Measurements from ENCODE around the gene KIRREL3. TPM values are rescaled to one million over a fixed set of nuclear protein-coding genes. Genes with fewer than 3 reads are reported as not detected.

The KIRREL3 gene
- total and polyA plus RNA-seq, 3 donors from 2014 or later, result 1.0 to 1.1 (median 1.1) TPM

- no peak for DNase-seq
- WGBS, 2 donors, result 95 to 100% methylated on average over 3 of the region's 3 CpGs
- Histone ChIP-seq H3K9me3 (no peaks in the 10 kb centered on the region), H3K27ac (no peak overlapping the region), H3K36me3 (ENCODE audit: low read depth, missing control alignments) (no peaks in the 10 kb centered on the region), H3K4me1 (no peaks in the 10 kb centered on the region), H3K27me3 (no peaks in the 10 kb centered on the region), H3K4me3 (no peak overlapping the region)
- intact Hi-C loops (cut with DNase I; ENCODE audit: low total_unique reads), result no loop called here
- TF ChIP-seq POLR2A (IDR thresholded peaks at IDR 0.05), result no peak
- no peak for TF ChIP-seq CTCF (IDR thresholded peaks at IDR 0.05)
Measured at GRCh38 chr11:126840975-126841374, 159.6 kb downstream of the KIRREL3 start.

GRCh38 chr11:126840201-126840886, 160.2 kb downstream of the KIRREL3 start:
- no peak for DNase-seq
- no peak overlapping the region for H3K27ac ChIP-seq
- TF ChIP-seq POLR2A (IDR thresholded peaks at IDR 0.05) (no peak), CTCF (IDR thresholded peaks at IDR 0.05) (no peak)
- no peaks in the 10 kb centered on the region for H3K4me1 ChIP-seq
- no peaks in the 10 kb centered on the region for H3K9me3 ChIP-seq
- H3K4me3 ChIP-seq, result no peak overlapping the region
- H3K36me3 ChIP-seq (ENCODE audit: low read depth, missing control alignments), result no peaks in the 10 kb centered on the region
- no peaks in the 10 kb centered on the region for H3K27me3 ChIP-seq
- intact Hi-C loops (cut with DNase I; ENCODE audit: low total_unique reads), result no loop called here
- 73 to 78% methylated on average over 7 of the region's 7 CpGs for WGBS, 2 donors

DNA sequence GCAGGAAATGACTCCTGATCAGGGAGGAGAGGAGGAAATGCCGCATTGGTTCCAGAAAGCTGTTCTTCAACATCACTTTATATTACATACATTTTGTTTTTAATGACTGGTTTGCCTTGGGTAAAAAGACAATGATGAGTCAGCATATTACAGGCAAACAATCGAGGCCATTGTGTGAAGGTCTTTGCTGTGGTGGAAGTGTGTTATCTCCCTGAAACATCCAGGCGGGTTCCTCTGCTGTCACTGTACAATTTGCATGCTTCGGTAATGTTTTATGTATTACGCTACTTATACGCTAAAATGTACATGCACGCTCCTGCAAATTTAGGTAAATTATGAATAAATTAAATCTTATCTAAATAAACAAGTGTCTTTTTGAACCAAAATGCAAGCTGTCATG, 161.1 kb downstream of the KIRREL3 start:
- Histone ChIP-seq H3K27ac (no peak overlapping the region), H3K27me3 (no peaks in the 10 kb centered on the region), H3K9me3 (no peaks in the 10 kb centered on the region), H3K4me1 (no peaks in the 10 kb centered on the region), H3K36me3 (ENCODE audit: low read depth, missing control alignments) (no peaks in the 10 kb centered on the region), H3K4me3 (no peak overlapping the region)
- TF ChIP-seq POLR2A (IDR thresholded peaks at IDR 0.05), result no peak
- no peak for TF ChIP-seq CTCF (IDR thresholded peaks at IDR 0.05)
- intact Hi-C loops (cut with DNase I; ENCODE audit: low total_unique reads), result no loop called here
- 60 to 67% methylated on average over 7 of the region's 7 CpGs for WGBS, 2 donors
- DNase-seq, result peak; percentile 22

DNA sequence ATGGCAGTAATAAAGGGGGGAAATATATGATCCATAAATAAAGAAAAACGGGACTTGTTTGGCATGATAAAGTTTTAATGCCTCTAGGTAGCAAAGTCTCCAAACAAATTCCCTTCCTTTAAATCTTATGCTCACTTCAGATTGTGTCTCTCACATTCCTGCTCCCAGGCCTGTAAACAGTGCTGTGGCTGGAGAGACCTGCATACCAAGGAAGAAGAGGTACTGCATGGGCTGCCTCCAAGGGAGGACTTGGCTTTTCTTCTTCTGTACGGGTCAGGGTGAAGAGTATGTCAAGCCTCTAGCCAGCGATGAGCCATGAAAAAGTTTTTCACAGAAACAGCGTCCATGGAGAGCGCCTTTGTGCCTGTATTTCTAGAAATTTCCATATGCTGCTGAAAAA, 161.8 kb downstream of the KIRREL3 start:
- WGBS, 2 donors, result 82 to 86% methylated on average over 5 of the region's 5 CpGs
- intact Hi-C loops (cut with DNase I; ENCODE audit: low total_unique reads), result no loop called here
- no peaks in the 10 kb centered on the region for H3K4me1 ChIP-seq

More for the DNA sequence above, 161.8 kb downstream of the KIRREL3 start:
- no peak overlapping the region for H3K4me3 ChIP-seq
- H3K36me3 ChIP-seq (ENCODE audit: low read depth, missing control alignments), result no peaks in the 10 kb centered on the region
- no peaks in the 10 kb centered on the region for H3K27me3 ChIP-seq
- TF ChIP-seq POLR2A (IDR thresholded peaks at IDR 0.05), result no peak
- TF ChIP-seq CTCF (IDR thresholded peaks at IDR 0.05), result no peak
- H3K27ac ChIP-seq, result no peak overlapping the region
- no peak for DNase-seq
- H3K9me3 ChIP-seq, result no peaks in the 10 kb centered on the region

All from testis (tissue), 3 donors.